ENCODE data around the gene PSORS1C2.
A peak's percentile ranks its signal among the peaks of the same experiment; 100 is the strongest.
"Not testable (repeated sequence)": the region's sequence is repeated elsewhere in the genome, so short reads cannot be mapped to it uniquely, and the experiment has no call there.

PSORS1C2 gene

GRCh38 chr6:31165064-31165832, 26.4 kb upstream of the PSORS1C2 start:
- DNase-seq, result not testable (repeated sequence)

DNA sequence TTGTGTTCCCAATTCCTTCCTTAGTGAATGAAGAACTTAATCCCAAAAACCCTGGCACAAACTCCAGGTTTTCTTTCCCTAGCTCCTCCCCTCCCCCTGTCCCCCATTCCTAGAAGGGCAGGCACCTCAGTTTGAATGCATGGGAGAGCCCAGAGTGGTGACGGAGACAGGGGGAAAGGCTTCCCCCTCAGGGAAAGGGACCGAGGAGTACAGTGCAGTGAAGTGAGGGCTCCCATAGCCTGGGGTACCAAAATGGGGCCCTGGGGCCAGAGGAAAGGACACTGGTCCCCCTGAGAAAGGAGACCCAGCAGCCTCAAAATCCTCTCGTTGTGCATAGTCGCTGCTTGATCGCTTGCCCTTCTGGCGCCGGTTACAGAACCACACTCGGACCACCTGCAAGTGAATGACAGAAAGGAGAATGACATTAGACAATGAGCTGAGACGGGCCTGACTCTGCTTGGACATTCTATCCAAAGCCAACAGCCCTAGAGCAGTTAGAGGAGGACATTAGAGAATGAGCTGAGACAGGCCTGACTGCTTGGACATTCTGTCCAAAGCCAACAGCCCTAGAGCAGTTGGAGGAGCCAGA, 25.7 kb upstream of the PSORS1C2 start:
- not testable (repeated sequence) for DNase-seq

- no peak for DNase-seq
Observed at GRCh38 chr6:31163922-31164321, 25.1 kb upstream of the PSORS1C2 start.

GRCh38 chr6:31162463-31163165, 23.7 kb upstream of the PSORS1C2 start:
- no peak for DNase-seq

DNA sequence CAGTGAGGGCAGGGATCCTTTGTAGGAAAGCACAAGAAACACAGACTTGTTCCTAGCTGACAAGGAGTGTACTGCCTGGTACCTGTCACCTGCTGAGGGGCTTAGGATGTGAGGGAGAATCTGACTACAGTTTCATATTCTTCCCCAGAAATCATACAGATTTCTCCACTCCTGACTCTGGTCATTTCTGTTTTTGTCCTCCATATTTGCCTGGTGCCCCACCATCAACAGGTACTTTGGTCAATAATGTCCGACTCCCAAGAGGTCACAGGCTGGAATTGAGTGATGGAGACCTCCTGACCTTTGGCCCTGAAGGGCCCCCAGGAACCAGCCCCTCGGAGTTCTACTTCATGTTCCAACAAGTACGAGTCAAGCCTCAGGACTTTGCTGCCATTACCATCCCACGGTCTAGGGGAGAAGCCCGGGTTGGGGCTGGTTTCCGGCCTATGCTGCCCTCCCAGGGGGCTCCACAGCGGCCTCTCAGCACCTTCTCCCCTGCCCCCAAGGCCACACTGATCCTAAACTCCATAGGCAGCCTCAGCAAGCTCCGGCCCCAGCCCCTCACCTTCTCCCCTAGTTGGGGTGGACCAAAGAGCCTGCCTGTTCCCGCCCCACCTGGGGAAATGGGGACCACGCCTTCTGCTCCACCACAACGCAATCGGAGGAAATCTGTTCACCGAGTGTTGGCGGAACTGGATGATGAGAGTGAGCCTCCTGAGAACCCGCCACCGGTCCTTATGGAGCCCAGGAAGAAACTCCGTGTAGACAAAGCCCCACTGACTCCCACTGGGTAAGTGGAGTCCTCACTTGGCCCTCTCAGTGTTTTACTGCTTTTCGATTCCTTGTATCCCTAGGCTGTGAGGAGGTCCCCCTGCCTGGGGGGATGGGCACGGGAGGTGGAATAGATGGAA, 22.6 kb upstream of the PSORS1C2 start:
- no peak for DNase-seq

- DNase-seq, result no peak
Observed at GRCh38 chr6:31158863-31159855, 20.3 kb upstream of the PSORS1C2 start.

DNA sequence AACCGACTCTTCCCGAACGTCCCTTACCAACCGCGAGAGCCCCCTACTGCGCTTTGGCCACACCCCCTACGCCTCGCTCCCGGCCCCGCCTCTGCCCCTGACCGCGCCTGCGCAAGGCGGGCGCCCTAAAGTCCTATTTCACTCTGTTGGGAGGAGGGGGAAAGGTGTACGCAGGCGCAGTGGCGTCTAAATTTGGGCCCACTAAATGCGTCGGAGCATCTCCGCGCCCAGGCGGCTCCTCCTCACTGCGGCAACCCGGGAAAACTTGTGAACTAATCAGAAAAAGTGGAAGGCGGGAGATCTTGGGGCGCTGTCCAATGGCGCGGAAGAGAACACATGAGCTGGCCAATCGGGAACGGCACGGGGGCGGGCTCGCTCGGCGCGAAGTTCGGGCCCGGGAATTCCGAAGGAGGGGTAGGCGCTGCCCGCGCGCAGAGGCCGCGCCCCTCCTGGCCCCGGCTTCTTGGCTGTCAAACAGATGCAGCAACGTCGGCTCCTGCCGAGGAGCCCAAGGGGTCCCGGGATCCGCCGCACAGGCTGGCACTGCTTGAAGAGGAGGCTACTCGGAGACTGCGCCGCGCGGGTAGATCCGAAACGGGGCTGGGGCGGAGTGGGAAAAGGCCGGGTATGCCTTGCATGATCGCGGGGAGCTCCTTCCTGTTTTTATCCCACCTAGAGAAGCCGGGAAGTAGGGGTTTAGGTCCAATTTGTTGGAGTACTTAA, 19.4 kb upstream of the PSORS1C2 start, which contains the start of gene TCF19:
Gene TCF19, plus strand, starts transcription at position 450 of the 723 bp plus-strand sequence. CDS start 881 bp downstream, outside the sequence.
- peak; percentile 99 for DNase-seq

- no peak for DNase-seq
Observed at GRCh38 chr6:31157513-31158139, 18.8 kb upstream of the PSORS1C2 start, which contains the start of gene CCHCR1. Gene CCHCR1 (minus strand): TSS chr6:31157802. CDS start chr6:31157600, 202 bp downstream.

DNA sequence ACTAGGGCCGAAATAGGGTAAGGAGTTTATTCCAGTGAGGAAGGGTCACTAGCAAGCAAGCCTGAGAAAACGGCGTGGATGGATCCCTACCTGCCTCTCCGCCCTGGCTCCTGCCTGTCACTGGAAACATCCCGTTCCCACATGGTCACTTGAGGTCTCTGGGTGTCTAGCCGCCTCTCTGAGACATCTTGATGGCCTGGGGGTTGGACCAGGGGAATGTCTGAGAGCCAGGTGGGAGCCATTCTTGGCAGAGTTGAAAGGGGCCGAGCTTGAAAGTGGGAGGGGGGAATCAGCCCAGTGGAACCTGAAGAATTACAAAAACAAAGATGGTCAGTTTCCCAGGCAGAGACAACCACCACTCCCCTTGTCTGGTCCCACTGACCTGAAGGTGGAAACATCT, 17.8 kb upstream of the PSORS1C2 start:
- no peak for DNase-seq

GRCh38 chr6:31154436-31154835, 15.6 kb upstream of the PSORS1C2 start:
- no peak for DNase-seq

- DNase-seq, result no peak
Observed at GRCh38 chr6:31152781-31153180, 13.9 kb upstream of the PSORS1C2 start.

DNA sequence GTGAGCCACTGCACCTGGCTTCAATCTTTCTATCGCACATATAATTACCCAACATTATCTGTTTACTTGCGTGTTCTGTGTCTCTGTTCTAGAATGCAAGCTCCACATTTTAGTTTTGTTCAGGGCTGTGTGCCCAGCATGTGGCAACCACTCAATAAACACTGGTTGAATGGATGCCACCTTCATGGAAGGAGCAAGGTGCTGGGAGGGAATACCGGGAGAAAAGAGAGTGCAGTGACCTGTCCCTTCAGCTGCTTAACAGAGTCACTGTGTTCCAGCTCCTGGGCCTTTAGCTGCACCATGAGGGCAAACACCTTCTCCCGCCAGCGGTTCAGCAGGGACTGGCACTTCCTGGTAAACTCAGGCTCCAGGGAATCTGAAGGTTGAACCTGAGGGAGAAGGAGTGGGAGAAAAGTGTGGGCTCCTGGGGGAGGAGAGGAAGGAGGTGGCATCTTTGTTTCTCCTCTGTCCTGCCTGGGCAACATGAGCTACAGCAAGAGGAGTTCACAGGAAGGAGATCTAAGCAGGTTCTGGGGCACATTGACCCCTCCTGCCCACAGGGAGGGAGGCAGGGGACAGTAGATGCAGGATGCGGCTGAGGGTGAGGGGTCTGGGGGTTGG, 11.1 kb upstream of the PSORS1C2 start:
- DNase-seq, result no peak

- no peak for DNase-seq
Observed at GRCh38 chr6:31145386-31145785, 6.5 kb upstream of the PSORS1C2 start.

GRCh38 chr6:31144970-31145340, 6.1 kb upstream of the PSORS1C2 start:
- no peak for DNase-seq

DNA sequence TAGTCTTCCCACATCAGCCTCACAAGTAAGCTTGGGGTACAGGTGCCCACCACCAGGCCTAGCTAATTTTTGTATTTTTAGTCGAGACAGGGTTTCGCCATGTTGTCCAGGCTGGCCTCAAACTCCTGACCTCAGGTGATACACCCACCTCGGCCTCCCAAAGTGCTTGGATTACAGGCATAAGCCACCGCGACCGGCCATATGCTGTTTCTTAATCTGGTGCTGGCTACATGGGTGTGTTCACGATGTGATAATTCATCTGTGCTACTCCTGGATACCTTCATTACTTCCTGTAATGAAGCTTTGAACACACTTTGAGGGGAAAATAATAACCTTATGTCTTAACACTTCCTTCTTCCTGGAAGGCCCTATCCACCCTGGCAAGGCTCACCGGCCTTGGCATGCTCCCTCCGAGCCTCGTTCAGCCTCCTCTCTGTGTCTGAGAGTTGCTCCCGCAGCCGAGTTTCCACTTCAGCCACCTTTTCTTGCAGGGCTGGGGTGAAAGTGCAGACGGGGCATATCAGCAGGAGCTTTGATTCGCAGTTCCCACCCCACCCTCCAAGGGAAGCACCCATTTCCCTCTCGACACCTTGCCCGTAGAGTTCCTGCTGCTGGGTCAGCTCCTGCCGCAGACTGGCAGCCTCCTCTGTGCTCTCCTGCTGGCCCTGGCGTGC, 5.6 kb upstream of the PSORS1C2 start:
- DNase-seq, result no peak

- DNase-seq, result no peak
Observed at GRCh38 chr6:31143148-31143547, 4.3 kb upstream of the PSORS1C2 start.

DNA sequence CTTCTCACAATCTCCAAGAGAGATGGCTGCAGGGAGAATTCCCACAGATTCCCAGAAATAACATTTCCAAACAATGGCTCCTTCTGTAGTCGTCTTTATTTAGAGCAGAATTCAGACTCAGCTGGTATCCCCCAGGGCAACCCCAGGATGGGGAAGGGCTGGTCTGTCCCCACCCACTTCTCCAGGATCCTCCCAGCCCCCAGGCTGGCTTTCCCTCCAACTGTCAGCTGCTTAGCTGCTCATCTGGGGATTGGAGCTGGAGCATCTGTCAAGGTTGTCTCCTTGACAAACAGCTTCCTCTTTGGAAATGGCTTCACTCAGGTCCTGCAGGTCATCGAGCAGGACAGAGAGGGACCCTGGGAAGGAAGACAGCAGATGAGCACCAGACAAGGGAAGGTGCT, 3.5 kb upstream of the PSORS1C2 start:
- DNase-seq, result no peak

DNA sequence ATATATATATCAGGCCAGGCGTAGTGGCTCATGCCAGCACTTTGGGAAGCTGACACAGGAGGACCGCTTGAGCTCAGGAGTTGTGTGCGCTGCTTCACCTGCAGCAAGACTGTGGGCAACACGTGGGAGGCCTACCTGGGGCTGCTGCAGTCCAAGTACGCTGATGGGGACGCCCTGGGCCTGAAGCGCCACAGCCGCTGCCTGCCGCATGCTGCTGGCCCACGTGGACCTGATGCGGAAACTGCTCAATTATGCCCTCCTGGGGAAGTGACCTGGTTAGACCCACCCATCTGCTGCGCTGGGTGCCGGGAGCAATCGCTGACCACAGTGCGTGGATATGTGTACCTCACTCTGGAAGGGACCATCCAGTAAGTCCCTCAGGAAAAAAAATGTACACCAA, 1.8 kb upstream of the PSORS1C2 start:
- no peak for DNase-seq

- DNase-seq, result no peak
Observed at GRCh38 chr6:31139599-31139998, 733 bp upstream of the PSORS1C2 start.

Measured in CD4-positive, alpha-beta T cell treated with Interleukin-4 for 1 hour (primary cell).